Spleen (tissue), 7 donors: ENCODE results near the gene HMX3.

Experiments
- CTCF ChIP-seq, 11 experiments: fragments of 200-600 bp in 7 of 11; fragments of 450-650 bp in 4 of 11; sonication (generic) in 4 of 11; IDR thresholded peaks in 8 of 11; conservative IDR thresholded peaks in 3 of 11; 1 replicate in 7 of 11; 2 replicates in 4 of 11; pipeline versions ENCODE4 v1.4.0 to v1.8.0; 2016 to 2021; ENCODE audit warnings: antibody characterized with exemption in 11 of 11, inconsistent platforms in 4 of 11, mild to moderate bottlenecking in 1 of 11
- POLR2A ChIP-seq, 3 donors: fragments of 450-650 bp; IDR thresholded peaks; one replicate each; pipeline ENCODE4 v1.5.1; 2017; ENCODE audit warnings: antibody characterized with exemption in 3 of 3, mild to moderate bottlenecking in 1 of 3
- donor health status: DM: no; HTN: no; CAD: no; lungs with moderate emphysema.
- donor health status: DM: no; HTN: no; CAD: no.
- donor health status: DM: no; HTN: no; CAD: no.

GRCh38 chr10:123165445-123166072, 29.8 kb downstream of the HMX3 start:
- TF ChIP-seq CTCF (IDR thresholded peaks at IDR 0.05 in 8 of 11, conservative IDR thresholded peaks at IDR 0.05 in 3 of 11) (no peak), POLR2A (IDR thresholded peaks at IDR 0.05) (no peak)
